RWPE2 (cell line): Measurements from ENCODE around the gene C3orf52.

Experiments used
- ATAC-seq: fragments of 200-7000 bp; cut with Tn5 transposase; 3 replicates; pipeline ENCODE4 v1.9.1; 2021; ENCODE audit warnings: low read depth
- DNase-seq: peaks from one replicate; pipeline ENCODE4 v3.0.0-alpha.2; 2020; ENCODE audit warnings: low spot score
- H3K27ac ChIP-seq: fragments of 450-650 bp; 2 replicates; pipeline ENCODE4 v1.5.1; 2017; ENCODE audit warnings: mild to moderate bottlenecking; ENCODE audit not compliant: poor library complexity, severe bottlenecking
- H3K27me3 ChIP-seq: fragments of 250-450 bp; sonication (Bioruptor Pico); 2 replicates; pipeline ENCODE4 v1.5.1; 2021; ENCODE audit warnings: mild to moderate bottlenecking, moderate library complexity; ENCODE audit not compliant: insufficient read depth, poor library complexity, severe bottlenecking
- H3K36me3 ChIP-seq: fragments of 250-450 bp; sonication (Bioruptor Pico); 2 replicates; pipeline ENCODE4 v1.5.1; 2020; ENCODE audit warnings: low read depth, mild to moderate bottlenecking, moderate library complexity
- H3K4me1 ChIP-seq: fragments of 250-450 bp; sonication (Bioruptor Pico); 2 replicates; pipeline ENCODE4 v1.5.1; 2021; ENCODE audit warnings: mild to moderate bottlenecking, moderate library complexity; ENCODE audit not compliant: insufficient read depth, poor library complexity, severe bottlenecking
- H3K4me3 ChIP-seq: fragments of 250-450 bp; sonication (Bioruptor Pico); 2 replicates; pipeline ENCODE4 v1.5.1; 2021; ENCODE audit warnings: mild to moderate bottlenecking, moderate library complexity; ENCODE audit not compliant: severe bottlenecking
- H3K9me3 ChIP-seq: fragments of 250-450 bp; sonication (Bioruptor Pico); 2 replicates; pipeline ENCODE4 v1.5.1; 2021; ENCODE audit warnings: mild to moderate bottlenecking, moderate library complexity; ENCODE audit not compliant: severe bottlenecking
- TF ChIP-seq, protein P1 (sequence below): fragments of 450-650 bp; IDR thresholded peaks from one replicate; pipeline ENCODE4 v1.5.1; 2017; ENCODE audit warnings: mild to moderate bottlenecking, moderate library complexity; ENCODE audit not compliant: poor library complexity, severe bottlenecking

C3orf52 gene

DNA sequence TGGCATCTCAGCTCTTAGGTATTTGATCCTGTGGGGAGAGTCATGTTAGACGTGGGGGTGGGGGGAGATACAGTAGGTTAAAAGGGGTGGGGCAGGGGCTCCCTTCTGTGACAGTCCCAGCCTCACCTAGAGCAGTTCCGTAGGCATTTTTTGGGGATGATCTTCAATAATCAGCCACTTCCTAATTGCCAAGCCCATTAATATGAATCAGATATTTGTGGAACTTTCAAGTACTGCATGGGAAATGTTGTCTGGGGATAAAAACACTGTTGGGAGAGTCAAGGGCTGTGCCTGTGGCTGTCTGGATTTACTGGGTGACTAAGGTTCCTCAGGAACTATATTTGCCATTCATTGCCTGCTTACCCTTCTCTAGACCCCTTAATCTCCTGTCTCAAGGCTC is 9.5 kb downstream of the C3orf52 start:
- Histone ChIP-seq H3K27me3 (no peaks in the 10 kb centered on the region), H3K9me3 (no peaks in the 10 kb centered on the region), H3K36me3 (peaks cover 13% of the 10 kb centered on the region), H3K4me1 (peaks cover 16% of the 10 kb centered on the region), H3K27ac (peak overlapping the region; percentile 45), H3K4me3 (no peak overlapping the region)
- ATAC-seq (no peak), DNase-seq (no peak)
- TF ChIP-seq, protein P1, sequence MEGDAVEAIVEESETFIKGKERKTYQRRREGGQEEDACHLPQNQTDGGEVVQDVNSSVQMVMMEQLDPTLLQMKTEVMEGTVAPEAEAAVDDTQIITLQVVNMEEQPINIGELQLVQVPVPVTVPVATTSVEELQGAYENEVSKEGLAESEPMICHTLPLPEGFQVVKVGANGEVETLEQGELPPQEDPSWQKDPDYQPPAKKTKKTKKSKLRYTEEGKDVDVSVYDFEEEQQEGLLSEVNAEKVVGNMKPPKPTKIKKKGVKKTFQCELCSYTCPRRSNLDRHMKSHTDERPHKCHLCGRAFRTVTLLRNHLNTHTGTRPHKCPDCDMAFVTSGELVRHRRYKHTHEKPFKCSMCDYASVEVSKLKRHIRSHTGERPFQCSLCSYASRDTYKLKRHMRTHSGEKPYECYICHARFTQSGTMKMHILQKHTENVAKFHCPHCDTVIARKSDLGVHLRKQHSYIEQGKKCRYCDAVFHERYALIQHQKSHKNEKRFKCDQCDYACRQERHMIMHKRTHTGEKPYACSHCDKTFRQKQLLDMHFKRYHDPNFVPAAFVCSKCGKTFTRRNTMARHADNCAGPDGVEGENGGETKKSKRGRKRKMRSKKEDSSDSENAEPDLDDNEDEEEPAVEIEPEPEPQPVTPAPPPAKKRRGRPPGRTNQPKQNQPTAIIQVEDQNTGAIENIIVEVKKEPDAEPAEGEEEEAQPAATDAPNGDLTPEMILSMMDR, result no peak

GRCh38 chr3:112096176-112096575 is 10.0 kb downstream of the C3orf52 start:
- no peaks in the 10 kb centered on the region for H3K9me3 ChIP-seq
- ATAC-seq (peak; percentile 13; the same call in 1 of the 3 replicates), DNase-seq (no peak)
- peaks cover 13% of the 10 kb centered on the region for H3K36me3 ChIP-seq
- H3K4me3 ChIP-seq, result no peak overlapping the region
- peaks cover 20% of the 10 kb centered on the region for H3K4me1 ChIP-seq
- no peaks in the 10 kb centered on the region for H3K27me3 ChIP-seq
- H3K27ac ChIP-seq, result peak overlapping the region; percentile 45
- TF ChIP-seq, protein P1, result no peak

DNA sequence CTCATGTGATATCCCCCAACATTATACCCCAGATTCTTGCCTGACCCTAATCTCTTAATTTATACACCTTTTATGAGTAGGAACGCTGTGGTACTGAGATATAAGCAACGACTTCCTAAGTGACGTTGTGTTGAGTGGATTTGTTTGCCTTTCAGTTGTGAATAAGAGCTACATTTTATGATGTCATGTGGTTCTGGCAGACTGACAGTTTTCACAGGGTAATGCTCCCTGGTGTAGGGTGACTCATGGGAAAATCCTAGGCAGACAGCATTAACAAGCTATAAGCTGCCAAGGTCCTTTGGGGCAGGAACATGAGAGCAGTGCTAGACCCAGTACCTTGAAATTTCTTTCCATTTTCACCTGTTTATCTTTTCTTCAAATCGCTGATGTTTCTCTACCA is 11.2 kb downstream of the C3orf52 start:
- no peaks in the 10 kb centered on the region for H3K9me3 ChIP-seq
- H3K36me3 ChIP-seq, result peaks cover 14% of the 10 kb centered on the region
- no peaks in the 10 kb centered on the region for H3K27me3 ChIP-seq
- DNase-seq (peak; percentile 81), ATAC-seq (peak; percentile 88)
- TF ChIP-seq, protein P1, result no peak
- no peak overlapping the region for H3K4me3 ChIP-seq
- peaks cover 33% of the 10 kb centered on the region for H3K4me1 ChIP-seq
- peak overlapping the region; percentile 45 for H3K27ac ChIP-seq

- peak overlapping the region; percentile 82 for H3K27ac ChIP-seq
- no peak overlapping the region for H3K4me3 ChIP-seq
- TF ChIP-seq, protein P1, result no peak
- H3K9me3 ChIP-seq, result no peaks in the 10 kb centered on the region
- peaks cover 22% of the 10 kb centered on the region for H3K36me3 ChIP-seq
- peak; percentile 94 for ATAC-seq
- peaks cover 33% of the 10 kb centered on the region for H3K4me1 ChIP-seq
- H3K27me3 ChIP-seq, result no peaks in the 10 kb centered on the region
- DNase-seq, result no peak
These were observed 15.7 kb downstream of the C3orf52 start for GRCh38 chr3:112101916-112102315.

DNA sequence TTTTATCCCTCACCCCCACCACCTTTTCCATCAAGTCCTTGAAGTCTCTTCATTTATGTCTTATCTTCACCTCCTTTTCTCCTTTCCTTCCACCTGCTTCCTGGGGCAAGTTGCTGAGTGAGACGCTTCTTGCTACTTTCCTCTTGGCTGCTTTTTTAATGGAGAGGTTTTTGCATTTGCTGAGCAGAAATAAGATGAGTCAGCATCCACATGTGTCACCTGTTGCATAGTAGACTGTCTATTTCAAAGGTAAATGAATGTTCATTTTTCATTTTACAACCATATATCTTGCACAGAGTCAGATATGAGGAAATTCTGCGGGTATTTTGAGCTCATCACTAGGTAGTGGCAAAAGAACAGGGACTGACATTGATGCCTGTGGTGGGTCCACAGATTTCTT is 18.6 kb downstream of the C3orf52 start:
- ATAC-seq (no peak), DNase-seq (no peak)
- H3K27me3 ChIP-seq, result no peaks in the 10 kb centered on the region
- H3K27ac ChIP-seq, result no peak overlapping the region
- peaks cover 23% of the 10 kb centered on the region for H3K4me1 ChIP-seq
- no peak overlapping the region for H3K4me3 ChIP-seq
- TF ChIP-seq, protein P1, result no peak
- H3K9me3 ChIP-seq, result no peaks in the 10 kb centered on the region
- peaks cover 28% of the 10 kb centered on the region for H3K36me3 ChIP-seq
